Measurements from ENCODE around the gene SLC6A12. TPM values are rescaled to one million over a fixed set of nuclear protein-coding genes. Genes with fewer than 3 reads are reported as not detected.

SLC6A12 gene
- total RNA-seq (2014; rRNA removed; shearing (Covaris generic); ENCODE audit: low replicate concordance), result 0.14 TPM in 1 of 2 replicates, not detected in the other

DNA sequence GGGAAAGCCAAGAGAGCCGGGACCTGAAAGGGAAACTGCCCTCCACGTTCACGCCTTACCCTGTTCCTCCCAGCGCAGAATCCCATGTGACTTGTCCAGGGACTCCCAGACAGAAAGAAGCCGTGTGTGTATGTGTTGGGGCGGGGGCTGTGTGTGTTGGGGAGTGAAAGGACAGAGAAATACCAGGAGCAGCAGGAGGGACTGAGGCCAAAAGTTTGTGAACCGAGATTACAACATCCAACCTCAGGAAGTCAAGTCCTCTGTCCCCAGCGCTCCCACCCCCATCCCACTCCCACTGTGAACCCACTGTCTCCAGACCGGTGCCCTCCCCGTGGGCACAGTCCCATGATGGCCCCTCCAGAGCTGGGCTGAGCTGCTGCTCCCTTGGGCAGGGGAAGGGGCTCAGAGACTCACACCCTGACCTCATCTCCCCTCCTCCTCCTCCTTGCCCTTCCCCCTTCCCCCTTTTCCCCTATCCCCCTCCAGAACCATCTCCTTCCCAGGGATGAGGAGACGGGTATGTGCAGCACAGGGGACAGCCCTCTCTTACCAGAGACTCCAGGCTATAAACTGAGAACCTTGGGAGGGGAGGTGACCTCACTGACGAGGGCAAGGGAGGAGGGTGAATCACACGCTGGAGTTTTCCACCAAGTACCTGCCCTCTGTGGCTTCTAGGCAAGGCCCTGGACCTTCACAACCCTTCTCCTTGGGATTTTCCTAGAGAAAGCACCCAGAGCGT, at the start of gene SLC6A12:
Gene SLC6A12 (minus strand): TSS at position 155 of the 739 bp plus-strand sequence. CDS start 4,171 bp downstream, outside the sequence.
- H3K9me2 ChIP-seq (replicated peaks; ENCODE audit: insufficient read depth, low read length), result no peaks in the 10 kb centered on the region
- H3K4me3 ChIP-seq (ENCODE audit: low read length), result no peak within 1 kb of the TSS
- no peak within 1 kb of the TSS for H3K9ac ChIP-seq (ENCODE audit: low read length)
- no peaks in the 10 kb centered on the region for H3K27me3 ChIP-seq (ENCODE audit: low read length)
- H3K9me3 ChIP-seq (ENCODE audit: low read length), result no peaks in the 10 kb centered on the region
- H3K36me3 ChIP-seq (ENCODE audit: insufficient read depth, low read length), result no peaks in the 10 kb centered on the region
- no peak within 1 kb of the TSS for H2AFZ ChIP-seq (ENCODE audit: low read length)
- H3K4me1 ChIP-seq (ENCODE audit: low read length), result peaks cover 11% of the 10 kb centered on the region
- H3K4me2 ChIP-seq (ENCODE audit: low read depth, low read length, poor library complexity, severe bottlenecking), result no peak within 1 kb of the TSS
- H3K27ac ChIP-seq (ENCODE audit: low read length), result no peak within 1 kb of the TSS
- H4K20me1 ChIP-seq (ENCODE audit: insufficient read depth, low read depth, low read length), result no peaks in the 10 kb centered on the region
- no peak for DNase-seq
- H3K79me2 ChIP-seq (ENCODE audit: low read length), result no peaks in the 10 kb centered on the region

DNA sequence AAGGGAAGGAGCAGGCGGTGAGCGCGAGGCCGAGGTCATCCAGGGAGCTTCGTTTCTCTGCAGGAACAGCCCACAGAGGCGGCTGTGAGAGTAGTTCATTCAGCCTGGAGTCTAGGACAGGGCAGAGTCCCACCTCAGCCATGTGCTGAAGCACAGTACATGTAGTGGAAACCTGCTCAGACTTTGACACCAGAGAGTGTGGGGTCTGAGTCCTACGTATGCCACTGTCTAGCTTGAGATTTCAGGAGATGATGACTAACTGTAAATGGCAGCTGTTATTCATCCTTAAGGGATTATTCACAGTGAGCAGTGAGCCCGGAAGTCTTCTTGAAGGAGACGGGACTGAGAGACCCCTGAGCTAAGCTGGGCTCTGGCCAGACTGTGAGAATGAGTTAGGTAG, 49.6 kb upstream of the SLC6A12 start:
- no peak overlapping the region for H3K27ac ChIP-seq (ENCODE audit: low read length)
- H4K20me1 ChIP-seq (ENCODE audit: insufficient read depth, low read depth, low read length), result no peaks in the 10 kb centered on the region
- DNase-seq, result no peak
- H2AFZ ChIP-seq (ENCODE audit: low read length), result no peak overlapping the region
- H3K4me3 ChIP-seq (ENCODE audit: low read length), result no peak overlapping the region
- no peaks in the 10 kb centered on the region for H3K9me2 ChIP-seq (replicated peaks; ENCODE audit: insufficient read depth, low read length)
- no peaks in the 10 kb centered on the region for H3K9me3 ChIP-seq (ENCODE audit: low read length)
- no peaks in the 10 kb centered on the region for H3K36me3 ChIP-seq (ENCODE audit: insufficient read depth, low read length)
- H3K4me2 ChIP-seq (ENCODE audit: low read depth, low read length, poor library complexity, severe bottlenecking), result no peak overlapping the region
- H3K79me2 ChIP-seq (ENCODE audit: low read length), result no peaks in the 10 kb centered on the region
- H3K9ac ChIP-seq (ENCODE audit: low read length), result no peak overlapping the region
- no peaks in the 10 kb centered on the region for H3K4me1 ChIP-seq (ENCODE audit: low read length)
- no peaks in the 10 kb centered on the region for H3K27me3 ChIP-seq (ENCODE audit: low read length)

DNA sequence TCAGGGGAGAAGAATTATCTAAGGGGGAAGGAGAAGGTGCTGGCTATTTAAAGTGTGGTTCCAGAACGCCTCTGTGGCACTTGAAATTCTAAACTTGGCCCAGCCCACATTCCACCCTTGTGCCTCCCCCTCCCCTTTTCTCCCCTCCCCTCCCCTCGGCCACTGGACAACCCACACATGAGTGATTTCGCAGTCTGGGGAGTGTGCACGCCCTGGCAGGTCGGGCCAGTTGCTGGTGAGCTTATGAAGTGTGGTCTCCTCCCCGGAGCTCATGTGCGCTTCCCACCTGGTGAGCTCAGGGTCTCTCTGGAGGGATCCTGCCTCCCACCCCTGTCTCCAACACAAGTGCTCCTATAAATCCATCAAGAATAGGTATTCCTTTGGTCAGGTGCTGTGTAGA, 48.9 kb upstream of the SLC6A12 start, which contains the start of gene SLC6A13:
Gene SLC6A13 (minus strand): TSS at position 20 of the 400 bp plus-strand sequence. CDS start 2,784 bp downstream, outside the sequence.
- H3K9me2 ChIP-seq (replicated peaks; ENCODE audit: insufficient read depth, low read length), result no peaks in the 10 kb centered on the region
- H3K36me3 ChIP-seq (ENCODE audit: insufficient read depth, low read length), result no peaks in the 10 kb centered on the region
- no peak within 1 kb of the TSS for H3K4me3 ChIP-seq (ENCODE audit: low read length)
- H4K20me1 ChIP-seq (ENCODE audit: insufficient read depth, low read depth, low read length), result no peaks in the 10 kb centered on the region
- no peaks in the 10 kb centered on the region for H3K27me3 ChIP-seq (ENCODE audit: low read length)
- H3K79me2 ChIP-seq (ENCODE audit: low read length), result no peaks in the 10 kb centered on the region
- DNase-seq, result no peak
- no peak within 1 kb of the TSS for H3K4me2 ChIP-seq (ENCODE audit: low read depth, low read length, poor library complexity, severe bottlenecking)
- no peak within 1 kb of the TSS for H3K27ac ChIP-seq (ENCODE audit: low read length)
- no peak within 1 kb of the TSS for H2AFZ ChIP-seq (ENCODE audit: low read length)
- H3K4me1 ChIP-seq (ENCODE audit: low read length), result no peaks in the 10 kb centered on the region
- no peaks in the 10 kb centered on the region for H3K9me3 ChIP-seq (ENCODE audit: low read length)
- no peak within 1 kb of the TSS for H3K9ac ChIP-seq (ENCODE audit: low read length)

DNA sequence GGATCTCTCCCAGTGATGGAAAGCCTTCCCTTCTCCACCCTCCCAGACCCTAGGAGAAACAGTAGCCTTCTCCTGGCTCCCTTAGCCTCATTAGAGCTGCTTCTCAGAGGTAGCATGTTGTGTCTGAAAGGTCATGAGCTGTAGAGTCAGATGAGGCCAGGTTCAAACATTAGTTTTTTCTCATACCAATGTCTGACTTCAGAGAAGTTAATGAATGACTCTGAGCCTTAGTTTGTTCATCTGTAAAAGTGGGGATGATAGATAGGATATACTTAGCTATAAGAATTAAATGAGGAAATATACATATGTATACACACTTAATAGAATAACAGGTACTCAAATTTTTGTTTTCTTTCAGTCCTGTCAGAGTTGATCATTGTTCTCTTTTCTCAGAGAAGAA, 48.2 kb upstream of the SLC6A12 start:
- H3K27ac ChIP-seq (ENCODE audit: low read length), result no peak overlapping the region
- no peaks in the 10 kb centered on the region for H3K27me3 ChIP-seq (ENCODE audit: low read length)
- H3K36me3 ChIP-seq (ENCODE audit: insufficient read depth, low read length), result no peaks in the 10 kb centered on the region
- H3K4me2 ChIP-seq (ENCODE audit: low read depth, low read length, poor library complexity, severe bottlenecking), result no peak overlapping the region
- DNase-seq, result no peak
- no peak overlapping the region for H2AFZ ChIP-seq (ENCODE audit: low read length)
- no peaks in the 10 kb centered on the region for H3K4me1 ChIP-seq (ENCODE audit: low read length)
- H3K9me3 ChIP-seq (ENCODE audit: low read length), result no peaks in the 10 kb centered on the region
- H3K9me2 ChIP-seq (replicated peaks; ENCODE audit: insufficient read depth, low read length), result no peaks in the 10 kb centered on the region
- H3K79me2 ChIP-seq (ENCODE audit: low read length), result no peaks in the 10 kb centered on the region
- no peak overlapping the region for H3K4me3 ChIP-seq (ENCODE audit: low read length)
- H4K20me1 ChIP-seq (ENCODE audit: insufficient read depth, low read depth, low read length), result no peaks in the 10 kb centered on the region
- H3K9ac ChIP-seq (ENCODE audit: low read length), result no peak overlapping the region

DNA sequence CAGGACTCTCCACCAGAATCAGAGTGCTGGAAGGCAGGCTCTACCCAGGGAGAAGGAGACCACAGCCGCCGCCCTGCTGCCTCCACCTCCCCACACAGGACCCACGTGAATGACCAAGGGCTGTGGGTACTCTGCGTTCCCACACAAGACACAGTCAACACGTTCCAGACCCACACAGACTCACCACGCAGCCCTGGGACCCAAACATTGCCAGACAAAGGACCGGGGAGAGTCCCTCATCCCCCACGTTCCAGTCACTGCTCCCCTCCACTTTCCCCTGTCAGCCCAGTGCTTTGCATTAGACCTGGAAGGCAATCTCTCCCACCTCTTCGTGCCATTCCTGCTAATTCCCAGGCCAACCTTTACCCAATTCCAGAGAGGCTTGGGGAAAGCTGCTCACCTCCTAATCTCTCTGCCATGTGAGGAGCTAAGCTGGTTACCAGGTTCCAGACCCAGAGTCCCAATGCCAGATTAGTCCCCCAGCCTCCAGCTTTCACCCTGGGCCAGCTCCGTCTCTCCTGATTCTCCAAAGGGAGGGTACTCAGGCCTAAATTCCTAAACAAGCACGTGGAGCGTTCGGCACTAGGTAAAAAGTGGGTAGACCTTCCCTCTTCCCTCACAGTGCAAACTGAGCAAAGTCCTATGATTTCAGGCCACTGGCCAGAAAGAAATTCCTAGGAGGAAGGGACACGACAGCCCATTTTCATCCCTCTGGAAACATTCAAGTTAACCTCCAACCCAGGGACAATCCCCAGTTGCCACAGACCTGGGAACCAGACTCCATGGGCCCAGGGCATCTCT, 43.8 kb upstream of the SLC6A12 start:
- Histone ChIP-seq H4K20me1 (ENCODE audit: insufficient read depth, low read depth, low read length) (no peaks in the 10 kb centered on the region), H3K27ac (ENCODE audit: low read length) (no peak overlapping the region), H3K4me2 (ENCODE audit: low read depth, low read length, poor library complexity, severe bottlenecking) (no peak overlapping the region), H3K36me3 (ENCODE audit: insufficient read depth, low read length) (no peaks in the 10 kb centered on the region), H3K9ac (ENCODE audit: low read length) (no peak overlapping the region), H3K9me3 (ENCODE audit: low read length) (no peaks in the 10 kb centered on the region), H3K4me3 (ENCODE audit: low read length) (no peak overlapping the region), H3K4me1 (ENCODE audit: low read length) (no peaks in the 10 kb centered on the region), H3K79me2 (ENCODE audit: low read length) (no peaks in the 10 kb centered on the region), H3K27me3 (ENCODE audit: low read length) (no peaks in the 10 kb centered on the region), H2AFZ (ENCODE audit: low read length) (no peak overlapping the region), H3K9me2 (replicated peaks; ENCODE audit: insufficient read depth, low read length) (no peaks in the 10 kb centered on the region)
- DNase-seq, result no peak

DNA sequence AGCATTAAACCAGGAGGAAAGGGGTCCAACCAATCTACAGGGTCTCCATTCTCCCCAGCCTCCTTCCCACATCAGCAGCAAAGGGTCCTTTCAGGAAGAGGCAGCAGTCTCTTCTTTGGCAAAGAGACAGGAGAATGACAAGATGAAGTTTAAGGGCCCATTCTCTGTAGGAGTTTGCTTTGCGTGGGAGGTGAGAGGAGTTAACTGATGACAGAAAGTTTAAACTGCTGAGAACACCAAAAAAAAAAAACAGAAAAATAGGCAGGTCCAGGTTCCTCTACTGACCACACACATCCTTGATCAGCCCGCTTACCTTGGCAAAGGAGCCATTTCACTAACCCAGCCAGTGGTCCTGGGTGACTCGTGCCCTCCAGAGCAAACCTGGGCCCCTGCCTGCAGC, 43.0 kb upstream of the SLC6A12 start:
- Histone ChIP-seq H3K9ac (ENCODE audit: low read length) (no peak overlapping the region), H3K9me2 (replicated peaks; ENCODE audit: insufficient read depth, low read length) (no peaks in the 10 kb centered on the region), H2AFZ (ENCODE audit: low read length) (no peak overlapping the region), H3K4me1 (ENCODE audit: low read length) (no peaks in the 10 kb centered on the region), H3K4me2 (ENCODE audit: low read depth, low read length, poor library complexity, severe bottlenecking) (no peak overlapping the region), H3K9me3 (ENCODE audit: low read length) (no peaks in the 10 kb centered on the region), H3K36me3 (ENCODE audit: insufficient read depth, low read length) (no peaks in the 10 kb centered on the region), H3K27me3 (ENCODE audit: low read length) (no peaks in the 10 kb centered on the region), H3K79me2 (ENCODE audit: low read length) (no peaks in the 10 kb centered on the region), H3K4me3 (ENCODE audit: low read length) (no peak overlapping the region), H4K20me1 (ENCODE audit: insufficient read depth, low read depth, low read length) (no peaks in the 10 kb centered on the region), H3K27ac (ENCODE audit: low read length) (no peak overlapping the region)
- DNase-seq, result no peak

DNA sequence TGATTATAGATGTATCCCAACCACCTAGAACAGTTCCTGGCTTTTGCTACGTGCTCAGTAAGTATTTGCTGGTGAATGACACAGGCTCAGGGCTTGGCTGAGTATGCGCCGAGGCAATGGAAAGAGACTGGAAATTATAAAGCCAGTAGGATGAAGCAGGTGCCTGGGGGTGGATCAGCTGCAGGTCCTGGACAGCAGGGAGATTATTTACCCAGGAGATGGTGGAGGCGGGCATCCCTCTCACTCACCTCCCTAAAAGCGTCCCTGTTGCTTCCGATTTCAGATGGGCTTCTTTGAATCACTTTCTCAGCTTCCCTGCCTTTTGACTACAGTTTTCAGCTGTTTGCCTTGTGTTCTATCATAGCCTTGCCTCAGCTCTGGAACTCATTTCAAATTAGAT, 42.3 kb upstream of the SLC6A12 start:
- no peaks in the 10 kb centered on the region for H3K79me2 ChIP-seq (ENCODE audit: low read length)
- H3K36me3 ChIP-seq (ENCODE audit: insufficient read depth, low read length), result no peaks in the 10 kb centered on the region
- no peak overlapping the region for H2AFZ ChIP-seq (ENCODE audit: low read length)
- H3K27me3 ChIP-seq (ENCODE audit: low read length), result no peaks in the 10 kb centered on the region
- H3K9ac ChIP-seq (ENCODE audit: low read length), result no peak overlapping the region
- no peak overlapping the region for H3K4me2 ChIP-seq (ENCODE audit: low read depth, low read length, poor library complexity, severe bottlenecking)
- H3K9me3 ChIP-seq (ENCODE audit: low read length), result no peaks in the 10 kb centered on the region
- H3K27ac ChIP-seq (ENCODE audit: low read length), result no peak overlapping the region
- no peaks in the 10 kb centered on the region for H3K9me2 ChIP-seq (replicated peaks; ENCODE audit: insufficient read depth, low read length)
- DNase-seq, result no peak
- no peak overlapping the region for H3K4me3 ChIP-seq (ENCODE audit: low read length)
- H3K4me1 ChIP-seq (ENCODE audit: low read length), result no peaks in the 10 kb centered on the region
- no peaks in the 10 kb centered on the region for H4K20me1 ChIP-seq (ENCODE audit: insufficient read depth, low read depth, low read length)

DNA sequence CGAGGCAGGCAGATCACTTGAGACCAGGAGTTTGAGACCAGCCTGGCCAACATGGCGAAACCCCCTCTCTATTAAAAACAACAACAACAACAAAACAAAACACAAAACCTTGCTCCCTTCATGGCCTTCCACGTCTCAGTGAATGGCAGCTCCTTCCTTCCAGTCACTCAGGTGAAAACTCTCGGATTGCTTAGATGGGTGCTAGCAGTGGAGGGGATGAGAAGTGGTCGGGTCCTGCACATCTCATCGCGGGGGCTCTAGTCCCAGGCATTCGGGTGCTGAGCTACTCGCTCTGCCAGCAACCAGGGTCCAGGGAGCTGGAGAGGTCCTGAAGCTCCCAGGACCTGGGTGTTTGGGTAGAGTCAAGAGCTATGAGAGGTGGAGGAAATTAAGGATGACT, 41.0 kb upstream of the SLC6A12 start:
- Histone ChIP-seq H3K4me3 (ENCODE audit: low read length) (no peak overlapping the region), H3K27ac (ENCODE audit: low read length) (no peak overlapping the region), H3K9me2 (replicated peaks; ENCODE audit: insufficient read depth, low read length) (no peaks in the 10 kb centered on the region), H2AFZ (ENCODE audit: low read length) (no peak overlapping the region), H3K9me3 (ENCODE audit: low read length) (no peaks in the 10 kb centered on the region), H3K79me2 (ENCODE audit: low read length) (no peaks in the 10 kb centered on the region), H3K36me3 (ENCODE audit: insufficient read depth, low read length) (no peaks in the 10 kb centered on the region), H3K27me3 (ENCODE audit: low read length) (no peaks in the 10 kb centered on the region), H4K20me1 (ENCODE audit: insufficient read depth, low read depth, low read length) (no peaks in the 10 kb centered on the region), H3K4me1 (ENCODE audit: low read length) (no peaks in the 10 kb centered on the region), H3K4me2 (ENCODE audit: low read depth, low read length, poor library complexity, severe bottlenecking) (no peak overlapping the region), H3K9ac (ENCODE audit: low read length) (no peak overlapping the region)
- no peak for DNase-seq
